Left lung (tissue), 10 donors: ENCODE measurements around the gene RSU1. TPM values are rescaled to one million over a fixed set of nuclear protein-coding genes. Genes with fewer than 3 reads are reported as not detected.
A peak's percentile ranks its signal among the peaks of the same experiment; 100 is the strongest.
"Not testable (repeated sequence)": the region's sequence is repeated elsewhere in the genome, so short reads cannot be mapped to it uniquely, and the experiment has no call there.

Experiments used
- ATAC-seq: fragments of 200-7000 bp; cut with Tn5 transposase; one replicate; pipeline ENCODE4 v1.9.1; 2020; ENCODE audit warnings: moderate library complexity
- DNase-seq, 4 donors: peaks; one replicate each; pipeline ENCODE4 v3.0.0-alpha.2; 2013 to 2020
- H3K27ac ChIP-seq, 2 donors: fragments of 200-600 bp; sonication (generic) in 1 of 2; one replicate each; pipeline versions ENCODE4 v1.5.0 to v1.8.0; 2020 to 2021
- H3K27me3 ChIP-seq, 2 donors: fragments of 200-600 bp; sonication (generic) in 1 of 2; one replicate each; pipeline versions ENCODE4 v1.5.0 to v1.8.0; 2020 to 2021
- H3K36me3 ChIP-seq, 2 donors: fragments of 200-600 bp; sonication (generic) in 1 of 2; one replicate each; pipeline versions ENCODE4 v1.5.0 to v1.8.0; 2020 to 2021
- H3K4me1 ChIP-seq, 2 donors: fragments of 200-600 bp; one replicate each; pipeline ENCODE4 v1.8.0; 2021
- H3K4me3 ChIP-seq, 2 donors: fragments of 200-600 bp; sonication (generic) in 1 of 2; one replicate each; pipeline versions ENCODE4 v1.5.0 to v1.8.0; 2020 to 2021; ENCODE audit warnings: mild to moderate bottlenecking in 1 of 2
- H3K9me3 ChIP-seq, 2 donors: fragments of 200-600 bp; sonication (generic) in 1 of 2; one replicate each; pipeline versions ENCODE4 v1.5.0 to v1.8.0; 2020 to 2021
- intact Hi-C, 2 donors: fragments of 100-400 bp; cut with DNase I; formaldehyde crosslinking; loops; one replicate each; pipeline versions ENCODE4 v1.11.2 to v1.14.2; 2022
- polyA plus RNA-seq, 6 donors: library from polyadenylated mRNA; unstranded; fragments of 120-200 nt; gene quantifications; one replicate each; pipeline ENCODE4 v1.2.1, GENCODE V29; 2013; ENCODE audit not compliant: insufficient read length in 6 of 6
- total RNA-seq, 2 donors: library from RNA; stranded (reverse); fragmentation: NEBNext Ultra II Directional; extraction: Animal tissue kit (Norgen Biotek cat#: 25700); gene quantifications; one replicate each; pipeline ENCODE4 v1.2.1, GENCODE V29; 2021
- TF ChIP-seq, protein P1 (sequence below), 2 donors: fragments of 200-600 bp; sonication (generic) in 1 of 2; IDR thresholded peaks; one replicate each; pipeline versions ENCODE4 v1.5.0 to v1.8.0; 2021; ENCODE audit warnings: antibody characterized with exemption in 2 of 2
- donor health status: DM: no; HTN: yes; CAD: no.
- donor health status: DM: no; HTN: no; CAD: no.

Gene RSU1
- total and polyA plus RNA-seq, 8 donors, result 68.1 to 114 (median 85.3) TPM

DNA sequence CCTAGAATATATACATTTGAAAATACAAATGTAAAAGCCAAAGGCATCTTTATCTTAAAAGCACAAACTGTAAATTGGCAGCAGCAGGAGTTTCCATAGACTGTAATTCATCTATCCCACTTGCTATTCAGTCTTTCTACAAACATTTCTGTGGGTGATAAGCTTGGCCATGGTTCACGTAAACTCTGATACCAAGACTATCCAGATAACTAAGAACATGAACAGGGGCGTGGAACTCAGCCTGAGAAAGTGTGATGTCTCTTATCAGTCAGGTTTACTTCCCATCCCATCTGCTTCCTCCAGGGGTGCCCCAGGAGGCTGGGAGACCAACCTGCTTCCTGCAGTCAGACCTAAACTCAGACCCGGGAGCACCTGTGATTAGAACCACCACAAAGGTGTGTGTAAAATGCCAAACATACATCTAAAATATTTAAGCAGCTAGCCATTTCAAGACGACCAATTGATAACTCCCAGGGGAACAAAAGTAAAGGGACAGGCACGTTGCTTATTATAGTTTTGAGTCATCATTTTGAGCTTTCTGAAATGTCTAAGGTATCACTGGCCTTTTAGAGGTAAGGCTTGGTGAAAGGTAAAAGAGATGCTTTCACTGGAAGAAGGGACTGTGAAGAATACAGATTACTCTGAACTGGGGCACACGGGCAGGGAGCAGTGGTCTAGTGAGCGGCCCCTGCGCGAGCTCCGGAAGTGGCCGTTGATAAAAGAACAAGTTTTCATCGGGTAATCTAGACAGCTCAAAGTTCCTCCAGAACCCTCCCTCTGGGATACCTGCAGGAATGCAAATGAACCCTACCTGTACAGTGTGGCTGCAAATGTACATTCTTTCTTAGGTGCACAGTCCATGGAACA, 51.5 kb downstream of the RSU1 start:
- no peak for ATAC-seq
- no peak overlapping the region for H3K4me3 ChIP-seq
- H3K9me3 ChIP-seq, result no peaks in the 10 kb centered on the region
- TF ChIP-seq, protein P1, sequence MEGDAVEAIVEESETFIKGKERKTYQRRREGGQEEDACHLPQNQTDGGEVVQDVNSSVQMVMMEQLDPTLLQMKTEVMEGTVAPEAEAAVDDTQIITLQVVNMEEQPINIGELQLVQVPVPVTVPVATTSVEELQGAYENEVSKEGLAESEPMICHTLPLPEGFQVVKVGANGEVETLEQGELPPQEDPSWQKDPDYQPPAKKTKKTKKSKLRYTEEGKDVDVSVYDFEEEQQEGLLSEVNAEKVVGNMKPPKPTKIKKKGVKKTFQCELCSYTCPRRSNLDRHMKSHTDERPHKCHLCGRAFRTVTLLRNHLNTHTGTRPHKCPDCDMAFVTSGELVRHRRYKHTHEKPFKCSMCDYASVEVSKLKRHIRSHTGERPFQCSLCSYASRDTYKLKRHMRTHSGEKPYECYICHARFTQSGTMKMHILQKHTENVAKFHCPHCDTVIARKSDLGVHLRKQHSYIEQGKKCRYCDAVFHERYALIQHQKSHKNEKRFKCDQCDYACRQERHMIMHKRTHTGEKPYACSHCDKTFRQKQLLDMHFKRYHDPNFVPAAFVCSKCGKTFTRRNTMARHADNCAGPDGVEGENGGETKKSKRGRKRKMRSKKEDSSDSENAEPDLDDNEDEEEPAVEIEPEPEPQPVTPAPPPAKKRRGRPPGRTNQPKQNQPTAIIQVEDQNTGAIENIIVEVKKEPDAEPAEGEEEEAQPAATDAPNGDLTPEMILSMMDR (IDR thresholded peaks at IDR 0.05), result no peak
- no peaks in the 10 kb centered on the region for H3K4me1 ChIP-seq
- no peak for DNase-seq
- H3K36me3 ChIP-seq, result peaks cover 0 to 21% of the 10 kb centered on the region in 2 donors
- intact Hi-C loops, result no loop called here
- H3K27ac ChIP-seq, result no peak overlapping the region
- no peaks in the 10 kb centered on the region for H3K27me3 ChIP-seq

GRCh38 chr10:16761300-16761699, 55.9 kb downstream of the RSU1 start:
- H3K4me1 ChIP-seq, result no peaks in the 10 kb centered on the region
- DNase-seq (no peak), ATAC-seq (no peak)
- peaks cover 0 to 46% of the 10 kb centered on the region in 2 donors for H3K36me3 ChIP-seq
- TF ChIP-seq, protein P1 (IDR thresholded peaks at IDR 0.05), result no peak
- H3K9me3 ChIP-seq, result no peaks in the 10 kb centered on the region
- H3K4me3 ChIP-seq, result no peak overlapping the region
- no peak overlapping the region for H3K27ac ChIP-seq
- H3K27me3 ChIP-seq, result no peaks in the 10 kb centered on the region
- intact Hi-C loops, result no loop called here

DNA sequence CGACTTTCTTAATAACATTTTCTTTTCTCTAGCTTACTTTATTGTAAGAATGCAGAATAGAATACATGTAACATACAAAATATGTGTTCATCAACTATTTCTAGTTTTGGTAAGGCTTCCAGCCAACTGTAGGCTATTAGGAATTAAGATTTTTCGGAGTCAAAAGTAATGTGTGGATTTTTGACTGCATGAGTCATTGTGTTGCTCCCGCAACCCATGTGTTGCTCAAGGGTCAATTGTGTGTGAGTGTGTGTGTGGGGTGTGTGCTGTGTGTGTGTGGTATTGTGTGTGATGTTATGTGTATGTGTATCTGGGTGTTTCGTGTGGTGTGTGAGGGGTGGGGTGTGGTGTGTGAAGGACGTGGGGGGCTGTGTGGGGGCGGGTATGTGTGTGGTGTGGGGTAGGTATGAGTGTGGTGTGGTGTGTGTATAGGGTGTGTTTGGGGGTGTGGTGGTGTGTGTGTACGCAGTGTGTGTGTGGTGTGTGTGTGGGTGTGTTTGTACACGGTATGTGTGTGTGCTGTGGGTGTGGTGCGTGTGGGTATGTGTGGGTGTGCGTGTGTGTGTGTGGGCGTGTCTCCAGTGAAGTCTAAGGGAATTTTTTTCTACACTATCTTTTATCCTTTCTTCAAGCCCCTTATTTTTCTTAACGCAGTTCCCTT, 60.5 kb downstream of the RSU1 start:
- no peak for DNase-seq
- TF ChIP-seq, protein P1 (IDR thresholded peaks at IDR 0.05), result no peak
- peak; percentile 19 for ATAC-seq
- Histone ChIP-seq H3K9me3 (no peaks in the 10 kb centered on the region), H3K36me3 (peaks cover 0 to 49% of the 10 kb centered on the region in 2 donors), H3K4me3 (no peak overlapping the region), H3K4me1 (no peaks in the 10 kb centered on the region), H3K27ac (no peak overlapping the region), H3K27me3 (no peaks in the 10 kb centered on the region)
- intact Hi-C loops, result no loop called here

DNA sequence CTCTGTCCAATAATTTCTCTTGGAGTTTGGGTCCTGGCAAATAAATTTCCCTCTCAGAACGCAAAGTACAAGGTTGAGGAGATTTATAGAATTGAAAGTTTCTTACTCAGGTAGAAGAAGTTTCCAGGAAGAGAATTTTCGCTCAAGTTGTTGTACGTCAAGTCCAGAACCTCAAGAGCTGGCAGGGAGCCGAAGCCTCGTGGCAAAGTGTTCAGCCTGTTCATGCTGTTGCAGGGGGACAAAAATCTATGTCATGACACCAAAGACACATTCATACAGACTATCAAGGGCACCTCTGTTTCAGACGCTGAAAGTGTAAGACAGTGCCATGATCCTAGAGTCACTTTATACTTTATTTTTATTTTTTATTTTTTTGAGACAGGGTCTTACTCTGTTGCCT, 62.5 kb downstream of the RSU1 start:
- peak; percentile 68 for ATAC-seq
- Histone ChIP-seq H3K27me3 (no peaks in the 10 kb centered on the region), H3K36me3 (peaks cover 0 to 68% of the 10 kb centered on the region in 2 donors), H3K4me3 (no peak overlapping the region), H3K4me1 (no peaks in the 10 kb centered on the region), H3K27ac (no peak overlapping the region), H3K9me3 (no peaks in the 10 kb centered on the region)
- peak in 1 of 4 donors; percentile 50 for DNase-seq
- TF ChIP-seq, protein P1 (IDR thresholded peaks at IDR 0.05), result no peak
- intact Hi-C loops, result no loop called here

- H3K27me3 ChIP-seq, H3K9me3 ChIP-seq, H3K27ac ChIP-seq, H3K4me1 ChIP-seq, ATAC-seq, H3K4me3 ChIP-seq, intact Hi-C loops, DNase-seq: not testable (repeated sequence)
- peaks cover 0 to 68% of the 10 kb centered on the region in 2 donors for H3K36me3 ChIP-seq
These were observed 64.4 kb downstream of the RSU1 start for GRCh38 chr10:16752849-16753248.
